HepG2 (cell line): Measurements from ENCODE around the gene IWS1. TPM values are rescaled to one million over a fixed set of nuclear protein-coding genes. Genes with fewer than 3 reads are reported as not detected.
A peak's percentile ranks its signal among the peaks of the same experiment; 100 is the strongest.

ENCODE experiments used
- BRCA1 ChIP-seq: sonication (generic); formaldehyde crosslinking; IDR thresholded peaks from 2 replicates; pipeline ENCODE4 v1.4.0; 2020; ENCODE audit warnings: missing genetic modification reagents
- HDAC1 ChIP-seq: sonication (generic); formaldehyde crosslinking; IDR thresholded peaks from 2 replicates; pipeline ENCODE4 v1.5.1; 2020; ENCODE audit warnings: mild to moderate bottlenecking, missing genetic modification reagents
- TCF7 ChIP-seq: sonication (generic); IDR thresholded peaks from 2 replicates; pipeline ENCODE4 v1.6.1; 2016; ENCODE audit warnings: antibody characterized with exemption, low read depth
- ZNF331 ChIP-seq: sonication (generic); formaldehyde crosslinking; IDR thresholded peaks from 2 replicates; pipeline ENCODE4 v1.4.0; 2020; ENCODE audit warnings: missing genetic modification reagents
- ZNF790 ChIP-seq: sonication (generic); formaldehyde crosslinking; IDR thresholded peaks from 2 replicates; pipeline ENCODE4 v1.8.0; 2022; ENCODE audit warnings: missing genetic modification reagents, mild to moderate bottlenecking, borderline replicate concordance
- polyA plus RNA-seq, 8 experiments: library from polyadenylated mRNA; depleted of rRNA in 3 of 8; stranded (reverse) in 7 of 8; unstranded in 1 of 8; fragments of >200 nt; fragmentation: Illumina TruSeq in 4 of 8; extraction: Trizol in 4 of 8; gene quantifications; 2 replicates each; pipeline versions ENCODE4 v1.2.1 to v1.2.3, GENCODE V29; 2011 to 2016; ENCODE audit warnings: low read depth in 4 of 8, missing spikeins in 1 of 8, mixed read lengths in 1 of 8; ENCODE audit not compliant: insufficient read depth in 1 of 8
- total RNA-seq, 5 experiments: library from RNA; depleted of rRNA; stranded (reverse); fragments of >200 nt; fragmentation: Illumina TruSeq; extraction: Trizol; gene quantifications; 2 replicates each; pipeline ENCODE4 v1.2.3, GENCODE V29; 2016; ENCODE audit warnings: low read depth in 1 of 5
- TF ChIP-seq, protein P1 (sequence below): sonication (generic); formaldehyde crosslinking; IDR thresholded peaks from 2 replicates; pipeline ENCODE4 v1.4.0; 2020; ENCODE audit warnings: missing genetic modification reagents, borderline replicate concordance
- TF ChIP-seq, protein P2 (sequence below): IDR thresholded peaks from 2 replicates; pipeline ENCODE4 v1.6.1; 2016; ENCODE audit warnings: low read depth, control low read depth
- TF ChIP-seq, protein P3 (sequence below): sonication (generic); formaldehyde crosslinking; IDR thresholded peaks from 2 replicates; pipeline ENCODE4 v1.5.0; 2020; ENCODE audit warnings: missing genetic modification reagents
- TF ChIP-seq, protein P4 (sequence below): sonication (generic); IDR thresholded peaks from 2 replicates; pipeline ENCODE4 v1.6.1; 2016; ENCODE audit warnings: low read depth, borderline replicate concordance
- TF ChIP-seq, protein P5 (sequence below): sonication (generic); formaldehyde crosslinking; IDR thresholded peaks from 2 replicates; pipeline ENCODE4 v1.9.0; 2022; ENCODE audit warnings: low read depth, missing genetic modification reagents
- TF ChIP-seq, protein P6 (sequence below): sonication (generic); formaldehyde crosslinking; IDR thresholded peaks from 2 replicates; pipeline ENCODE4 v1.4.0; 2020; ENCODE audit warnings: missing genetic modification reagents, mild to moderate bottlenecking, borderline replicate concordance

Gene IWS1
- total and polyA plus RNA-seq, 2 of the 13 experiments (the other 11 are each of a cell fraction or from before 2014, with no cell fraction given): 28.9 to 62.3 TPM

DNA sequence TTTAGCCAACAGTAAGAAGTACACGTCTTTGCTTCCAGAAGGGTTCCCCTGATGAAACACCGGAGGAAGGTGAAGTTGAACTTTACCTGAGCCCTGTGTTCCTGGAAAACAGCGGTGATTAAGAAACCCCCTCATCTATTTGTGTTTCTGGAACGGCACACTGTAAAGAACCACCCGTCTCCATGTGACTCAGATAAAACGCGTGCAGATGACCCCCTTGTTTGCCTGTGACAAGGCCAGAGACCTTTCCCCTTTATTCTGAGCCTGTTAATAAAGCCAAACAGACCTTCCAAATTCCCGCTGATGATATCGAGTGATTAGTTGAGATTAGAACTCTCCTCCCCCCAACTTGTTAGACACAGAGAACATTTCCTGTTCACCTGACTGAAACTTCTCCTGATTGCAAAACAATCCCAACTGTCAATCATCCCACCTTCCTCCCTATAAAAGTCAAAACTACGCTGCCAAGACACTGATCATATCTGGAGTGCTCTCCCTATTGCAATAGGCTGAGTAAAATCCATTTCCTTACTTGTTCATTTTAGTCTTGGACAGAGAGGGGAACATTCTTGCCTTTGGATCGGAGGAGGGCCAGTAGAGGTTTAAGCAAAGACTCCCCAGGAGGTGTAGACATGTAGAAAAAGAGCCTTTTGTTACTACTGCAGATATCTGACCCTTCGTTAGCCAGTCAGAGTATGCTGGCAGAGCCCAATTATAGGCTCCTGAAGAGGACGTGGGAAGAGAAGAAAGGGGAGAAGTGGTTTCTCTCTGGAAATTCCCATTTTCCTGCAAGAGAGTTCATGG, 914 bp upstream of the IWS1 start (continued):
- TF ChIP-seq, protein P1, sequence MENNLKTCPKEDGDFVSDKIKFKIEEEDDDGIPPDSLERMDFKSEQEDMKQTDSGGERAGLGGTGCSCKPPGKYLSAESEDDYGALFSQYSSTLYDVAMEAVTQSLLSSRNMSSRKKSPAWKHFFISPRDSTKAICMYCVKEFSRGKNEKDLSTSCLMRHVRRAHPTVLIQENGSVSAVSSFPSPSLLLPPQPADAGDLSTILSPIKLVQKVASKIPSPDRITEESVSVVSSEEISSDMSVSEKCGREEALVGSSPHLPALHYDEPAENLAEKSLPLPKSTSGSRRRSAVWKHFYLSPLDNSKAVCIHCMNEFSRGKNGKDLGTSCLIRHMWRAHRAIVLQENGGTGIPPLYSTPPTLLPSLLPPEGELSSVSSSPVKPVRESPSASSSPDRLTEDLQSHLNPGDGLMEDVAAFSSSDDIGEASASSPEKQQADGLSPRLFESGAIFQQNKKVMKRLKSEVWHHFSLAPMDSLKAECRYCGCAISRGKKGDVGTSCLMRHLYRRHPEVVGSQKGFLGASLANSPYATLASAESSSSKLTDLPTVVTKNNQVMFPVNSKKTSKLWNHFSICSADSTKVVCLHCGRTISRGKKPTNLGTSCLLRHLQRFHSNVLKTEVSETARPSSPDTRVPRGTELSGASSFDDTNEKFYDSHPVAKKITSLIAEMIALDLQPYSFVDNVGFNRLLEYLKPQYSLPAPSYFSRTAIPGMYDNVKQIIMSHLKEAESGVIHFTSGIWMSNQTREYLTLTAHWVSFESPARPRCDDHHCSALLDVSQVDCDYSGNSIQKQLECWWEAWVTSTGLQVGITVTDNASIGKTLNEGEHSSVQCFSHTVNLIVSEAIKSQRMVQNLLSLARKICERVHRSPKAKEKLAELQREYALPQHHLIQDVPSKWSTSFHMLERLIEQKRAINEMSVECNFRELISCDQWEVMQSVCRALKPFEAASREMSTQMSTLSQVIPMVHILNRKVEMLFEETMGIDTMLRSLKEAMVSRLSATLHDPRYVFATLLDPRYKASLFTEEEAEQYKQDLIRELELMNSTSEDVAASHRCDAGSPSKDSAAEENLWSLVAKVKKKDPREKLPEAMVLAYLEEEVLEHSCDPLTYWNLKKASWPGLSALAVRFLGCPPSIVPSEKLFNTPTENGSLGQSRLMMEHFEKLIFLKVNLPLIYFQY (CRISPR knock-in tag): peak; percentile 8; the same call in 1 of the 2 replicates
- TF ChIP-seq TCF7 (peak; percentile 36; the same call in 1 of the 2 replicates), HDAC1 (CRISPR knock-in tag) (no peak), ZNF790 (CRISPR knock-in tag) (0 out of 2 replicates have a peak, but pooled peaks have one; percentile 58), BRCA1 (CRISPR knock-in tag) (no peak), ZNF331 (CRISPR knock-in tag) (peak; percentile 35; the same call in 1 of the 2 replicates)
- TF ChIP-seq, protein P2, sequence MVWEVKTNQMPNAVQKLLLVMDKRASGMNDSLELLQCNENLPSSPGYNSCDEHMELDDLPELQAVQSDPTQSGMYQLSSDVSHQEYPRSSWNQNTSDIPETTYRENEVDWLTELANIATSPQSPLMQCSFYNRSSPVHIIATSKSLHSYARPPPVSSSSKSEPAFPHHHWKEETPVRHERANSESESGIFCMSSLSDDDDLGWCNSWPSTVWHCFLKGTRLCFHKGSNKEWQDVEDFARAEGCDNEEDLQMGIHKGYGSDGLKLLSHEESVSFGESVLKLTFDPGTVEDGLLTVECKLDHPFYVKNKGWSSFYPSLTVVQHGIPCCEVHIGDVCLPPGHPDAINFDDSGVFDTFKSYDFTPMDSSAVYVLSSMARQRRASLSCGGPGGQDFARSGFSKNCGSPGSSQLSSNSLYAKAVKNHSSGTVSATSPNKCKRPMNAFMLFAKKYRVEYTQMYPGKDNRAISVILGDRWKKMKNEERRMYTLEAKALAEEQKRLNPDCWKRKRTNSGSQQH: no peak; the same call in 1 of the 2 replicates
- TF ChIP-seq, protein P3, sequence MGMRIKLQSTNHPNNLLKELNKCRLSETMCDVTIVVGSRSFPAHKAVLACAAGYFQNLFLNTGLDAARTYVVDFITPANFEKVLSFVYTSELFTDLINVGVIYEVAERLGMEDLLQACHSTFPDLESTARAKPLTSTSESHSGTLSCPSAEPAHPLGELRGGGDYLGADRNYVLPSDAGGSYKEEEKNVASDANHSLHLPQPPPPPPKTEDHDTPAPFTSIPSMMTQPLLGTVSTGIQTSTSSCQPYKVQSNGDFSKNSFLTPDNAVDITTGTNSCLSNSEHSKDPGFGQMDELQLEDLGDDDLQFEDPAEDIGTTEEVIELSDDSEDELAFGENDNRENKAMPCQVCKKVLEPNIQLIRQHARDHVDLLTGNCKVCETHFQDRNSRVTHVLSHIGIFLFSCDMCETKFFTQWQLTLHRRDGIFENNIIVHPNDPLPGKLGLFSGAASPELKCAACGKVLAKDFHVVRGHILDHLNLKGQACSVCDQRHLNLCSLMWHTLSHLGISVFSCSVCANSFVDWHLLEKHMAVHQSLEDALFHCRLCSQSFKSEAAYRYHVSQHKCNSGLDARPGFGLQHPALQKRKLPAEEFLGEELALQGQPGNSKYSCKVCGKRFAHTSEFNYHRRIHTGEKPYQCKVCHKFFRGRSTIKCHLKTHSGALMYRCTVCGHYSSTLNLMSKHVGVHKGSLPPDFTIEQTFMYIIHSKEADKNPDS (CRISPR knock-in tag): no peak
- TF ChIP-seq, protein P4, sequence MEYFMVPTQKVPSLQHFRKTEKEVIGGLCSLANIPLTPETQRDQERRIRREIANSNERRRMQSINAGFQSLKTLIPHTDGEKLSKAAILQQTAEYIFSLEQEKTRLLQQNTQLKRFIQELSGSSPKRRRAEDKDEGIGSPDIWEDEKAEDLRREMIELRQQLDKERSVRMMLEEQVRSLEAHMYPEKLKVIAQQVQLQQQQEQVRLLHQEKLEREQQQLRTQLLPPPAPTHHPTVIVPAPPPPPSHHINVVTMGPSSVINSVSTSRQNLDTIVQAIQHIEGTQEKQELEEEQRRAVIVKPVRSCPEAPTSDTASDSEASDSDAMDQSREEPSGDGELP: peak; percentile 28; the same call in 1 of the 2 replicates
- TF ChIP-seq, protein P5, sequence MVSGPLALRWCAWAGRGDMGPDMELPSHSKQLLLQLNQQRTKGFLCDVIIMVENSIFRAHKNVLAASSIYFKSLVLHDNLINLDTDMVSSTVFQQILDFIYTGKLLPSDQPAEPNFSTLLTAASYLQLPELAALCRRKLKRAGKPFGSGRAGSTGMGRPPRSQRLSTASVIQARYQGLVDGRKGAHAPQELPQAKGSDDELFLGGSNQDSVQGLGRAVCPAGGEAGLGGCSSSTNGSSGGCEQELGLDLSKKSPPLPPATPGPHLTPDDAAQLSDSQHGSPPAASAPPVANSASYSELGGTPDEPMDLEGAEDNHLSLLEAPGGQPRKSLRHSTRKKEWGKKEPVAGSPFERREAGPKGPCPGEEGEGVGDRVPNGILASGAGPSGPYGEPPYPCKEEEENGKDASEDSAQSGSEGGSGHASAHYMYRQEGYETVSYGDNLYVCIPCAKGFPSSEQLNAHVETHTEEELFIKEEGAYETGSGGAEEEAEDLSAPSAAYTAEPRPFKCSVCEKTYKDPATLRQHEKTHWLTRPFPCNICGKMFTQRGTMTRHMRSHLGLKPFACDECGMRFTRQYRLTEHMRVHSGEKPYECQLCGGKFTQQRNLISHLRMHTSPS (CRISPR knock-in tag): no peak
- TF ChIP-seq, protein P6, sequence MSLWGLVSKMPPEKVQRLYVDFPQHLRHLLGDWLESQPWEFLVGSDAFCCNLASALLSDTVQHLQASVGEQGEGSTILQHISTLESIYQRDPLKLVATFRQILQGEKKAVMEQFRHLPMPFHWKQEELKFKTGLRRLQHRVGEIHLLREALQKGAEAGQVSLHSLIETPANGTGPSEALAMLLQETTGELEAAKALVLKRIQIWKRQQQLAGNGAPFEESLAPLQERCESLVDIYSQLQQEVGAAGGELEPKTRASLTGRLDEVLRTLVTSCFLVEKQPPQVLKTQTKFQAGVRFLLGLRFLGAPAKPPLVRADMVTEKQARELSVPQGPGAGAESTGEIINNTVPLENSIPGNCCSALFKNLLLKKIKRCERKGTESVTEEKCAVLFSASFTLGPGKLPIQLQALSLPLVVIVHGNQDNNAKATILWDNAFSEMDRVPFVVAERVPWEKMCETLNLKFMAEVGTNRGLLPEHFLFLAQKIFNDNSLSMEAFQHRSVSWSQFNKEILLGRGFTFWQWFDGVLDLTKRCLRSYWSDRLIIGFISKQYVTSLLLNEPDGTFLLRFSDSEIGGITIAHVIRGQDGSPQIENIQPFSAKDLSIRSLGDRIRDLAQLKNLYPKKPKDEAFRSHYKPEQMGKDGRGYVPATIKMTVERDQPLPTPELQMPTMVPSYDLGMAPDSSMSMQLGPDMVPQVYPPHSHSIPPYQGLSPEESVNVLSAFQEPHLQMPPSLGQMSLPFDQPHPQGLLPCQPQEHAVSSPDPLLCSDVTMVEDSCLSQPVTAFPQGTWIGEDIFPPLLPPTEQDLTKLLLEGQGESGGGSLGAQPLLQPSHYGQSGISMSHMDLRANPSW (CRISPR knock-in tag): no peak; the same call in 1 of the 2 replicates
